ENCODE measurements around the gene MTHFD1L.

DNA sequence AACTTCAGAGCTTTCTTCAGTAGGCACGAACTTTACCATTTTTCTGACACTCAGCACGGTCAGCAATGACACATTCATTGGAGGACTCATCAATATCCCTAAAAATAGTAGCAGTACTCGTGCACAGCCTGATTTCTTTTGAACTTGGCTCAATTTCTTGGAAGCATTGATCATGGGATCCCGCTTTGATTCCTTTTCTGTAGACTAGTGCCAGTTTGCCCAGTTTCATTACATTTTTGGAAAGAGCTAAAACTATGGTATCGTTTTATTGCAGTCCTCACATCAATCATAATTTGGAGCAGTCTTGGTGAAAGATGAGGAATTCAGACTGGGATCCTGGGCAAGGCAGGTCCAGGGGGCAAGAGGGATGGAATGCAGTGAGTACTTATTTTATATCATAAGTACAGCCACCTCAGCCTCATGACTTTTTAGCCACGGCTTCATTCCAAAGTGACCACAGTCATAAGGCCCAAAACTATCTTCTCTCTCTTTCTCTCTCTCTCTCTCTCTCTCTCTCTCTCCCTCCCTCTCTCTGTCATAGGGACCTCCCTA, 203.3 kb downstream of the MTHFD1L start:
- no peak for TF ChIP-seq YY1 (IDR thresholded peaks at IDR 0.05; ENCODE audit: insufficient read depth, insufficient read length)
- no peak for TF ChIP-seq ZNF274 (IDR thresholded peaks at IDR 0.05; ENCODE audit: low read depth, low read length)

Data from NT2/D1 (cell line).